HG03139 (cell line): ENCODE measurements around the gene PROX2.

Experiments
- ATAC-seq: cut with Tn5 transposase; IDR thresholded peaks from one replicate; pipeline ENCODE4 v1.9.1; 2021; ENCODE audit not compliant: unreplicated experiment

The PROX2 gene

GRCh38 chr14:74909911-74910310 is 34.0 kb upstream of the PROX2 start:
- no peak for ATAC-seq

- no peak for ATAC-seq
Observed at GRCh38 chr14:74909501-74909900, 33.6 kb upstream of the PROX2 start.

DNA sequence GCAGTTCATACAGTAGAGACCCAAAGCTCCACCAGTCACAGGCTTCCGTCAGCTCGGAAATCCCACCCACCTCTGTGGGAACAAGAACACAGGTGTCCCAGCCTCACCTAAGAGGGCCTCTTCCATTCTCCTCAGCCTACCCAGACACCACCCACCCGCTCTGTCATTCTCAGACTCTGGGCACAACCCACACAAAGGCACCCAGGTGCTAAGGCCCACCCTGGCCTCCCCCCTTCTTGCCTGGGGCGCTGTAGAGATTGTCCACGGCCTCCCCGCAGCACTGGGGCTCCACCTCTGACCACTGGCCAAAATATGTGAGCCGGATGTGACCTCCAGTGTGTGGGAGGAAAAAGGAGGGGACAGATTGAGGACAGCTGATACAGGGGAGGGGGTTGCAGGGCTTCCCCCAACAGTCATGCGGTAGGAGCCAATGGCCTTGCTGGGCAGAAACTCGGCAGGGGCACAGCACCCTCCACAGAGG is 33.0 kb upstream of the PROX2 start:
- no peak for ATAC-seq

DNA sequence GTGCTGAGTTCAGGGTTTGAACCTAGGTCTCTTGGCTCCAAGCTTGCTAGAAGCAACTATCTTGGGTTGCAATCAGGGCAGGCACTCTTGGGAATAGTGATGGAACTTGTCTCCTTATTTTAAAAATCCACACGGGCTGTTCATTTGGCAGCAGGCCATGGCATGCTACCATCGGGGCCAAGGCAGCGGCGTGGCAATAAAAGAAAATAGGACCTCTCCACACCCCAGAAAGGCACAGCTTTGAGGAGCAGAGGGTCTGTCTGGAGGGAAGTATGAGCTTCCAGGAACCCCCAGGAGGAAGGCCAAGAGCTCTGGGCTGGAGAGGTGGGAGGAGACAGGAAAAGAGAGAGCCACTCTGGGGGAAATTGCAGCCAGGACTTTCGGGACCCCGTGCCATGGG is 31.8 kb upstream of the PROX2 start:
- ATAC-seq, result no peak

GRCh38 chr14:74906925-74907521 is 31.1 kb upstream of the PROX2 start:
- ATAC-seq, result no peak

DNA sequence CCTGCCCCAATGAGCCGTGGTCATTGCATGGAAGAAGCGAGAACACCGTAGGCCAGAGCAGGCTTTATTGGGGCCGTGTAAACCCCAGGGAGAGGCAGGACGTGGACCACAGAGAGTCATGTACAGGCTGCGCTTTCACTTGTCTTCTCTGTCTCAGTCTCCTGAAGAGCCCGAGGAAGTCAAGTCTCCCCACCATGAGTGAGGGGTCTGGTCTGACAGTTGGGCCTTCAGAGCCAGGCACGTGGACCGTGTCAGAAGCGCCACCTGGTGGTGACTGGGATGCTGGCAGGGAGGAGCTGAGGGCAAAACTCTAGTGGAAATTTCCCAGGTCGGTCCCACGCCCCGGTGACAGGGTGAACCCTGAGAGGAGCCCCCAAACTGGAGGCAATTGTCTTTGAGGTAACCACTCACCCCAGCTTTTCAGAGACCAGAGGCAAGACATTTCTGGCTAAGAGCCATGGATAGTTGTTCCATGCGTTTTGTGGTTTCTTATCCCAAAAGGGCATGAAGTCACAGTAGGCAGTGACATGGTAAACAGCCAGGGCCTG is 29.7 kb upstream of the PROX2 start:
- ATAC-seq, result no peak

GRCh38 chr14:74904635-74905503 is 28.9 kb upstream of the PROX2 start:
- ATAC-seq, result no peak

- no peak for ATAC-seq
Observed at GRCh38 chr14:74902941-74903705, 27.2 kb upstream of the PROX2 start.

GRCh38 chr14:74898694-74899093 is 22.7 kb upstream of the PROX2 start:
- ATAC-seq, result no peak

GRCh38 chr14:74898083-74898482 is 22.1 kb upstream of the PROX2 start:
- no peak for ATAC-seq

DNA sequence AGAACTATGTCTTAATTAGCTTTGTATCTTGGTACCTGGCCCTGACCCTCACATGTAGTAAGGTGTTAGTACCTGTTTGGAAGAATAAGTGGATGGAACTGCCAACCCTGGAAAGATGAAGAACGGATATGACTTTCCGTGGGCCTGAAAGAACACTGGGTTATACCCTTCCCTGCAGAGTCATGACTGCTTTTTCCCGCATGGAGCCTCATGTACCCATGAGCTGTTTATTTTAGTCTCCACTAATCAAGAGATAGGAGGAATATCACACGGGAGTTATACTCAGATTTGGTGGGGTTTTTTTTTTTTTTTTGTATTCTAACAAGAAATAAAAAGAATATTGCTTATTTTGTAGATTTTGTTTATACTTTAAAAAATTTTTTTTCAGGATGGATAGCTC is 21.7 kb upstream of the PROX2 start:
- ATAC-seq, result no peak

DNA sequence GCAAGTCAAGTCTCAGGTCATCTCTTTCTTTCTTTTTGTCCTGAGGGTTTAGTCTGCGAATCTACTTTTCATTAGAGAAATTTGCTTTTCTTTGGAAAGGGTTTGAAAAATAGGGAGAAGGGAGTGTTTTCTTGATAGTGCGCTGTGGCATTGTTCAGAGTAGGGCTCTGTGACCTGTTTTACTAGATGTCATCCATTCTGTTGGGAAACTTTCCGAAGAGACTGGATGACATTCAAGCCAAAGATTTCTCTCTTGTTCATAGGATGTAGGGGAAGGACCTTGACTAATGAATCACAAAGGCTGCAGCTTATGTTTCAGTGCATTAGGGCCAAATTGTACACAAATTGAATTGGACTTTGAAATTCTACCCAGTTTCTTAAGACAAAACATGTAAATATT is 20.5 kb upstream of the PROX2 start:
- no peak for ATAC-seq

DNA sequence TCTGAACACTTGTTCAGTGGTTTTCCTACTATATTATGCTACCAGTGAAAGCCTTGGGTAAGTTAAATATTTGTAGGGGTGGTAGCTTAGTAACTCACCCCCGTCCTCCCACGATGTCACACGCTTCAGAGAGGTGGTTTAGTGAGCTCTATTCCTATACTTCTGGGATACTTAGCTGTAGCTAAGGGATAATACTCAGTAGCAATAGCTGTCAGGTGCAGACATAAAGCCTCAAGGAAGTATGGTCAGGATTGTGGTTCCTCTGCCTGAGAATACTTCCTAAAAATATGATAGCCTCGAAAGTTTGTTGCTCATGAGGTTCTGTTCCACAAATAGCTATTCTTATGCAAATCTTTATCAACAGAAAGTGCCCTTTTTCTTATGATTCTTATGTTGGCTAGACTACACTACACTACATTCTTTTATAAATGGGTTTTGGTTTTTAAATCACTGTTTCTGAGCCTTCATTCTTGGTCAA is 17.7 kb upstream of the PROX2 start:
- no peak for ATAC-seq

GRCh38 chr14:74892745-74893144 is 16.8 kb upstream of the PROX2 start:
- ATAC-seq, result no peak

DNA sequence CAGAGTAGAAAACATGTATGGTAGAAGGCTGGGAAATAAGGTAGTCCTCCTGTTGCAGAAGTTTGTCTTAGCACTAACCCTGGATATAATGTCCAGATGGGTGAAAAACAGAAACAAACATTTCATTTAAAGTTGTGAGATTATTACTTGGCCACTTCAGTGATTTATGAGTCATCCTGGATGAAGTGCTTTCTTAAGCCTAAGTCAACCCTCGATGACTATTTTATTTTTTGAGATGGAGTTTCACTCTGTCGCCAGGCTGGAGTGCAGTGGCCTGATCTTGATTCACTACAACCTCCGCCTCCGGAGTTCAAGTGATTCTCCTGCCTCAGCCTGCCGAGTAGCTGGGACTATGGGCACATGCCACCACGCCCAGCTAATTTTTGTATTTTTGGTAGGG is 15.9 kb upstream of the PROX2 start:
- ATAC-seq, result no peak

GRCh38 chr14:74890262-74890661 is 14.3 kb upstream of the PROX2 start:
- no peak for ATAC-seq

- no peak for ATAC-seq
Observed at GRCh38 chr14:74888164-74889158, 12.5 kb upstream of the PROX2 start.

DNA sequence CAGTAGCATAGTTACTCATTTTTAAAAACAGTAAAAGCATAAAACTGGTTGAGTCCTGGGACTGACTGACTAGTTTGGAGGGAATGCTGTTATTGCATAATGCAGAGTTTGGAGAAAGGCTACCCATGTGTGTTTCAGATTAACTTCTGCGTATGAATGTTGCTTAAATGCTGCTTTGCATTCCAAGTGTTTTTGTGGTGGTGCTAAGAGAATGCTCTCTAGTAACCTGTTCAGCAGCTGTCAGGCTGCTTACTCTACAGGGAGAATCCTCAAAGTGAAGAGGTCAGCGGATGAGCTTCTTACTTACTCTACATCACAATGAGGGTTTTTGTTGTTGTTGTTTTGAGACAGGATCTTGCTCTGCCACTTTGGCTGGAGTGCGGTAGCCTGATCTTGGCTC is 10.1 kb upstream of the PROX2 start:
- no peak for ATAC-seq

GRCh38 chr14:74882103-74882920 is 6.4 kb upstream of the PROX2 start:
- ATAC-seq, result peak; percentile 29
